ENCODE data around the gene MTMR12.
"Not testable (repeated sequence)": the region's sequence is repeated elsewhere in the genome, so short reads cannot be mapped to it uniquely, and the experiment has no call there.

MTMR12 gene

GRCh38 chr5:32232441-32233219, 80.1 kb downstream of the MTMR12 start:
- DNase-seq (ENCODE audit: low read depth) = peak; percentile 69

GRCh38 chr5:32231929-32232328, 80.8 kb downstream of the MTMR12 start:
- DNase-seq (ENCODE audit: low read depth) = no peak

DNA sequence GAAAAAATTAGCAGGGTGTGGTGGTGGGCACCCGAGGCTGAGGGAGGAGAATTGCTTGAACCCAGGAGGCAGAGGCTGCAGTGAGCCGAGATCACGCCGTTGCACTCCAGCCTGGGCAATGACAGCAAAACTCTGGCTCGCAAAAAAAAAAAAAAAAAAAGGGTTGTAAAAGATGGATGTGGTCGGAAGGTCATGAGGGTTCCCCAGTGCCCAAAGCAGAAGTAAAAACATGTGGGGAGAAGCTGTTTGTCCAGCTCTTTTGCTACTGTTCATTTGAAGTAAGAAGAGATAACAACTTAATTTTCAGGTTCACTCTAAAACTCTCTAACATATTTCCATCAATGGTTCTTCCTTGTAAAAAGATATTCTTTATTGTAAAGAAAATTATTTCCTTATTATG, 81.5 kb downstream of the MTMR12 start:
- DNase-seq (ENCODE audit: low read depth) = no peak

GRCh38 chr5:32230356-32231099, 82.2 kb downstream of the MTMR12 start:
- no peak for DNase-seq (ENCODE audit: low read depth)

GRCh38 chr5:32229586-32229985, 83.2 kb downstream of the MTMR12 start:
- DNase-seq (ENCODE audit: low read depth) = no peak

DNA sequence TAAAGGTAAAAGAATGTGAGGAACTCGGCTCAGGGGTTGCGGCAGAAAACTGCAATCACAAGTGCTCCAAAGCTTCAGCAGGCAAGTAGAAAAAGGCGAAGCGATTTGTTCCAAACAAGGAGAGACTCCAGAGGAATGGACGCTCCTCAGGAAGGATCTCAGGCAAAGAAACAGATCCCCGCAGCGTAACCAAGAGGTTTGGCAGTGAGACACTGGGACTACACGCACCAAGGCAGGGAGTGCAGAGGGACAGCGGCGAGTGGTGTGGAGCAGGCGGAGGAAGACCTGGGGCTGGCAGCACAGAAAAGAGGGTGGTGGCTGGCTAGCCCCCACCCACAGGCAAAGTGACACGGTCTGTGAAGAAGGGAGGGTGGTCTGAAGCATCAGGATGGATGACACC, 83.9 kb downstream of the MTMR12 start:
- no peak for DNase-seq (ENCODE audit: low read depth)

- DNase-seq (ENCODE audit: low read depth) = no peak
Measured at GRCh38 chr5:32225445-32225844, 87.3 kb downstream of the MTMR12 start.

- DNase-seq (ENCODE audit: low read depth) = no peak
Measured at GRCh38 chr5:32223972-32224609, 88.6 kb downstream of the MTMR12 start.

DNA sequence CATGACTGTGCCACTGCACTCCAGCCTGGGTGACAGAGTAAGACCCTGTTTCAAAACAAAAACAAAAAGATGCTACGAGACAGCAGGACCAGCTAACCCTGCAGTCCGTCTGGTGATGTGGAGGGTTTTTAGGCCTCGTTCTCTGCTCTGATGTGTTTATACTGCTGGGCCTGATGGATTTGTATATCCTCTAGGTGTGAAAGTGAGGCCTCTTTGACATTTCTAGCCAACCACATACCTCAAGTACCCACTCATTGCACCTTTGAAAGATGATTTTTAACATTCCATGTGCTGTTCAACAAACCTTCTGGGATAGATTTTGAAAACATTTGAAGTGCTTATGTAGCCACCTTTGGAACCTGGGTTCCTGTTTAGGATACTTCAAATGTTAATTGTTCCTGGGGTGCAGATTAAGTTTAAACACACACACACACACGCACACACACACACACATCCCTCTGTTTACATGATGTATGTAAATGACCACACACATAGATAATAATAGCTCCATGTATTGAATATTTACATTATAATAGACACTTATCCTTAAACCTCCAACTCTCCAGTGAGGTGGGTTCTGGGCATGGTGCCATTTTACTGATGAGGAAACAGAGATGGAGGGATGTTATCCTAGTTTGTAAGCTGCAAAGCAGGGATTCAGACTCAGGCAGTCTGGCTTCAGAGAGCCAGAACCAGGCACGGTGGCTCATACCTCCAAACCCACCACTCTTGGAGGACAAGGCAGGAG, 89.8 kb downstream of the MTMR12 start:
- DNase-seq (ENCODE audit: low read depth) = no peak

DNA sequence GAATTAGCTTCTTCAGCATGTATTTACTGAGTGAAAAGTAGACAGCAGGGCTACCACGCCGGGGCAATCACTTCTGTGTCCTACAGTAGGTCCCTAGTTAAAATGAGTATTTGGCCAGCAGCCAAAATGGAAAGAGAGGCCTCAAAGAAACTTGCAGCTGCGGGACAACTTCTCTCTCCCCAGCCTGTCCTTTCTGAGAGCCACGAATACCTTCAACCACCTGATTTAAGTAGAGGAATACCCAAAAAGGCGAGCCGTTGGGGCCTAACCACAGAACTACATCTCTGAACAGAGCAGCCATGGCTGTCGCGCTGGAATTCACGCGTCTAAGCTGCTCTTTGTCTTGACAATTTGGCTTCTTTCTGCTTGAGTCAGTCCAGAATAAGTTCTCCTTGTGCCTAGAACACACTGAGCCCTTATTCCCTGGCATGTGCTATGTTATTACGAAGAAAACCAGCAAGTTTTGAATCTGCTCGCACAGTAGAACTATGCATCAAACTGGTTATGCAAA, 94.8 kb downstream of the MTMR12 start:
- DNase-seq (ENCODE audit: low read depth) = no peak

DNA sequence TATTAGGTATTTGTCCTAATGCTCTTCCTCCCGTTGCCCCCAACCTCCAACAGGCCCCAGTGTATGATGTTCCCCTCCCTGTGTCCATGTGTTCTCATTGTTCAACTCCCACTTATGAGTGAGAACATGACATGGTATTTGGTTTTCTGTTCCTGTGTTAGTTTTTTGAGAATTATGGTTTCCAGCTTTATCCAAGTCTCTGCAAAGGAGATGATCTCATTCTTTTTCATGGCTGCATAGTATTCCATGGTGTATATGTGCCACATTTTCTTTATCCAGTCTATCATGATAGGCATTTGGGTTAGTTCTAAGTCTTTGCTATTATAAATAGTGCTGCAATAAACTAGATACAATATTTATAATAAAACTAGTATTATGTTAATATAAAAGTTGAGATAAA, 98.4 kb downstream of the MTMR12 start:
- not testable (repeated sequence) for DNase-seq (ENCODE audit: low read depth)

DNA sequence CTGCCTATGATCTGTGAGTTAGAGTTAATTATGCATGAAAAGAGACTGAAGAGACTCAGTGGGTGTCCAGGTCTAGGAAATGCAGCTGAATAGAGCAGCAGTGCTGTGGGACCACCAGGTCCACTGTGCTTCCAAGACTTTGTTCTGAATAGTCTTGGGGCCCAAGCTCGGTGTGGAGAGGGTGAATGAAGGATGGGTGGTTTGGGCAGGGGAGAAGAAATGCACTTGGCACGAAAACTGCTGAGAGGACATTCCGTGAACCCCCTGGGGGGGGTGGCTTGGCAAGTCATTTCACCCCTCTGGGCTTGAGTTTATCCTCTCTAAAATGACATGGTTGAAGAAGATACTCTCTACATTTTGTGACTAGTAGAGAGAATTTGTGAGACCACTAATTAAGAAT, 102.6 kb downstream of the MTMR12 start:
- DNase-seq (ENCODE audit: low read depth) = no peak

GRCh38 chr5:32208837-32209236, 103.9 kb downstream of the MTMR12 start:
- DNase-seq (ENCODE audit: low read depth) = not testable (repeated sequence)

- DNase-seq (ENCODE audit: low read depth) = no peak
Measured at GRCh38 chr5:32207355-32207634, 105.4 kb downstream of the MTMR12 start.

- no peak for DNase-seq (ENCODE audit: low read depth)
Measured at GRCh38 chr5:32206509-32207354, 106.0 kb downstream of the MTMR12 start.

DNA sequence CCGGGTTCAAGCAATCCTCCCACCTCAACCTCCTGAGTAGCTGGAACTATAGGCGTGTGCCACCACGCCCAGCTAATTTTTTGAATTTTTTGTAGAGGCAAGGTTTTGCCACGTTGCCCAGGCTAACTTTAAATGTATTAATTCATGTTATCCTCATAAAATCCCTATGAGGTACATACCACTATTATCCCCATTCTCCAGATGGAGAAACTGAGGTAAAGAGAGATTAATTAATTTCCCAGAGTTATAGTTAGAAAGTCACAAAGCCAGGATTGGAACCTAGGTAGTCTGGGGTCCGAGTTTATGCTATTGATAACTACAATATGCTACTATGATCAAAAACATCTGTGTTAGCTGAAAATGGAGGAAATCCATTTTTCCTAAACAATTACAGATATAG, 106.7 kb downstream of the MTMR12 start:
- DNase-seq (ENCODE audit: low read depth) = no peak

- DNase-seq (ENCODE audit: low read depth) = no peak
Measured at GRCh38 chr5:32202394-32202793, 110.3 kb downstream of the MTMR12 start.

DNA sequence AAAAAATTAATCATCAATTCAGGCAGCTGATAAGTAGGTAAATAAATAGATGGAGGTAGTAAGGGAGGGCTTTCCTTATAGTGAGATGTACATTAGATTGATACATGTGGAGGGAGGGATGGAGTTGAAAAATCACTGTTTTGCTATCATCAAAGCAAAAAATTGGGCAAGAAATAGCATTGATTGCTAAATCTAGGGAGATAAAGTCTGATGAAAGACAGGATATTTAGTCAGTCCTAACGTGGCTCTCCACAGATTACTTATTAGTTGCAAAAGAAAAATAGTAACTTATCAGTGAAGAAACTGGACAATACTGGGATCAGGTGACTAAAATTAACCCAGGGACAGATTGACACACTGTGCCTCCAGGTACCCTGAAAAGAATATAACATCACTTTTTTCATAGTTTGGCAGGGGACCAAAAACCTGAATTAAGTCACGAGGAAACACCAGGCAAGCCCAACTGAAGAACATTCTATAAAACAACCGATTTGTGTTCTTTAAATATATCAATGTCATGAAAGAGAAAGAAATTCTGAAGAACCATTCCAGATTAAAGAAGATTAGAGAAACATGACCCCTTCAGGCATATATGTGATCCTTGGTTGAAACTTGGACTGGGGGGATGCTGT, 111.5 kb downstream of the MTMR12 start:
- no peak for DNase-seq (ENCODE audit: low read depth)

DNA sequence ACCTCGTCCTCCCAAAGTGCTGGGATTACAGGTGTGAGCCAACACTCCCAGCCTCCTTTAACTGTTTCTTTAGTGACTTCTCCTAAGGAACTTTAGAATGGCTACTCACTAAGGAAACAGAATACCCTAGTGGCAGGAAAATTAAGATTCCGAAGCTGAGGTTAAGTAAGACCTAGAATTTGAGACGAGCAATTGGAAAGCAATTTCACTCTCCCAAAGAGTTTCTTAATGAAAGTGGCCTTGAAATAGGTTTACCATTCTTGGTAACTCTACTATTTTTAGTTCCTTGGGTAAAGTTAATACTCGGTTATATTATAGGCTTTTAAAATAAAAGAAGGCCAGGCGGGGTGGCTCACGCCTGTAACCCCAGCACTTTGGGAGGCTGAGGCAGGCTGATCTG, 115.7 kb downstream of the MTMR12 start:
- DNase-seq (ENCODE audit: low read depth) = no peak

- DNase-seq (ENCODE audit: low read depth) = no peak
Measured at GRCh38 chr5:32195265-32195664, 117.5 kb downstream of the MTMR12 start.

- no peak for DNase-seq (ENCODE audit: low read depth)
Measured at GRCh38 chr5:32193591-32193990, 119.1 kb downstream of the MTMR12 start.
